Measurements from ENCODE around the gene PCSK6. TPM values are rescaled to one million over a fixed set of nuclear protein-coding genes. Genes with fewer than 3 reads are reported as not detected.

Gene PCSK6
- total and polyA plus RNA-seq, 2 of the 8 experiments (the other 6 are each of a cell fraction or from before 2014, with no cell fraction given) = 1.9 to 4.0 TPM

DNA sequence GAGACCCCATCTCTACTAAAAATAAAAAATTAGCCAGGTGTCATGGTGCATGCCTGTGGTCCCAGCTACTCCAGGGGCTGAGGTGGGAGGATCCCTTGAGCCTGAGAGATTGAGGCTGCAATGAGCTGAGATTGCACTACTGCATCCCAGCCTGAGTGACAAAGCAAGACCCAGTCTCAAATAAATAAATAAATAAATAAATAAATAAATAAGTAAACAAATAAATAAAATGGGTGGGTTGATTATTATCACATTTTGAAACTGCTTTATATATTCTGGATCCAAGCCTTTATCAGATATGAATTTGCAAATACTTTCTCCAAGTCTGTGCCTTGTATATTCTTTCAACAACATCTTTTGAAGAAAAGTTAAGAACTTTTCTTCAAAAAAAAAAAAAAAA lies 22.2 kb upstream of the PCSK6 start (continued):
- TF ChIP-seq, protein P1, sequence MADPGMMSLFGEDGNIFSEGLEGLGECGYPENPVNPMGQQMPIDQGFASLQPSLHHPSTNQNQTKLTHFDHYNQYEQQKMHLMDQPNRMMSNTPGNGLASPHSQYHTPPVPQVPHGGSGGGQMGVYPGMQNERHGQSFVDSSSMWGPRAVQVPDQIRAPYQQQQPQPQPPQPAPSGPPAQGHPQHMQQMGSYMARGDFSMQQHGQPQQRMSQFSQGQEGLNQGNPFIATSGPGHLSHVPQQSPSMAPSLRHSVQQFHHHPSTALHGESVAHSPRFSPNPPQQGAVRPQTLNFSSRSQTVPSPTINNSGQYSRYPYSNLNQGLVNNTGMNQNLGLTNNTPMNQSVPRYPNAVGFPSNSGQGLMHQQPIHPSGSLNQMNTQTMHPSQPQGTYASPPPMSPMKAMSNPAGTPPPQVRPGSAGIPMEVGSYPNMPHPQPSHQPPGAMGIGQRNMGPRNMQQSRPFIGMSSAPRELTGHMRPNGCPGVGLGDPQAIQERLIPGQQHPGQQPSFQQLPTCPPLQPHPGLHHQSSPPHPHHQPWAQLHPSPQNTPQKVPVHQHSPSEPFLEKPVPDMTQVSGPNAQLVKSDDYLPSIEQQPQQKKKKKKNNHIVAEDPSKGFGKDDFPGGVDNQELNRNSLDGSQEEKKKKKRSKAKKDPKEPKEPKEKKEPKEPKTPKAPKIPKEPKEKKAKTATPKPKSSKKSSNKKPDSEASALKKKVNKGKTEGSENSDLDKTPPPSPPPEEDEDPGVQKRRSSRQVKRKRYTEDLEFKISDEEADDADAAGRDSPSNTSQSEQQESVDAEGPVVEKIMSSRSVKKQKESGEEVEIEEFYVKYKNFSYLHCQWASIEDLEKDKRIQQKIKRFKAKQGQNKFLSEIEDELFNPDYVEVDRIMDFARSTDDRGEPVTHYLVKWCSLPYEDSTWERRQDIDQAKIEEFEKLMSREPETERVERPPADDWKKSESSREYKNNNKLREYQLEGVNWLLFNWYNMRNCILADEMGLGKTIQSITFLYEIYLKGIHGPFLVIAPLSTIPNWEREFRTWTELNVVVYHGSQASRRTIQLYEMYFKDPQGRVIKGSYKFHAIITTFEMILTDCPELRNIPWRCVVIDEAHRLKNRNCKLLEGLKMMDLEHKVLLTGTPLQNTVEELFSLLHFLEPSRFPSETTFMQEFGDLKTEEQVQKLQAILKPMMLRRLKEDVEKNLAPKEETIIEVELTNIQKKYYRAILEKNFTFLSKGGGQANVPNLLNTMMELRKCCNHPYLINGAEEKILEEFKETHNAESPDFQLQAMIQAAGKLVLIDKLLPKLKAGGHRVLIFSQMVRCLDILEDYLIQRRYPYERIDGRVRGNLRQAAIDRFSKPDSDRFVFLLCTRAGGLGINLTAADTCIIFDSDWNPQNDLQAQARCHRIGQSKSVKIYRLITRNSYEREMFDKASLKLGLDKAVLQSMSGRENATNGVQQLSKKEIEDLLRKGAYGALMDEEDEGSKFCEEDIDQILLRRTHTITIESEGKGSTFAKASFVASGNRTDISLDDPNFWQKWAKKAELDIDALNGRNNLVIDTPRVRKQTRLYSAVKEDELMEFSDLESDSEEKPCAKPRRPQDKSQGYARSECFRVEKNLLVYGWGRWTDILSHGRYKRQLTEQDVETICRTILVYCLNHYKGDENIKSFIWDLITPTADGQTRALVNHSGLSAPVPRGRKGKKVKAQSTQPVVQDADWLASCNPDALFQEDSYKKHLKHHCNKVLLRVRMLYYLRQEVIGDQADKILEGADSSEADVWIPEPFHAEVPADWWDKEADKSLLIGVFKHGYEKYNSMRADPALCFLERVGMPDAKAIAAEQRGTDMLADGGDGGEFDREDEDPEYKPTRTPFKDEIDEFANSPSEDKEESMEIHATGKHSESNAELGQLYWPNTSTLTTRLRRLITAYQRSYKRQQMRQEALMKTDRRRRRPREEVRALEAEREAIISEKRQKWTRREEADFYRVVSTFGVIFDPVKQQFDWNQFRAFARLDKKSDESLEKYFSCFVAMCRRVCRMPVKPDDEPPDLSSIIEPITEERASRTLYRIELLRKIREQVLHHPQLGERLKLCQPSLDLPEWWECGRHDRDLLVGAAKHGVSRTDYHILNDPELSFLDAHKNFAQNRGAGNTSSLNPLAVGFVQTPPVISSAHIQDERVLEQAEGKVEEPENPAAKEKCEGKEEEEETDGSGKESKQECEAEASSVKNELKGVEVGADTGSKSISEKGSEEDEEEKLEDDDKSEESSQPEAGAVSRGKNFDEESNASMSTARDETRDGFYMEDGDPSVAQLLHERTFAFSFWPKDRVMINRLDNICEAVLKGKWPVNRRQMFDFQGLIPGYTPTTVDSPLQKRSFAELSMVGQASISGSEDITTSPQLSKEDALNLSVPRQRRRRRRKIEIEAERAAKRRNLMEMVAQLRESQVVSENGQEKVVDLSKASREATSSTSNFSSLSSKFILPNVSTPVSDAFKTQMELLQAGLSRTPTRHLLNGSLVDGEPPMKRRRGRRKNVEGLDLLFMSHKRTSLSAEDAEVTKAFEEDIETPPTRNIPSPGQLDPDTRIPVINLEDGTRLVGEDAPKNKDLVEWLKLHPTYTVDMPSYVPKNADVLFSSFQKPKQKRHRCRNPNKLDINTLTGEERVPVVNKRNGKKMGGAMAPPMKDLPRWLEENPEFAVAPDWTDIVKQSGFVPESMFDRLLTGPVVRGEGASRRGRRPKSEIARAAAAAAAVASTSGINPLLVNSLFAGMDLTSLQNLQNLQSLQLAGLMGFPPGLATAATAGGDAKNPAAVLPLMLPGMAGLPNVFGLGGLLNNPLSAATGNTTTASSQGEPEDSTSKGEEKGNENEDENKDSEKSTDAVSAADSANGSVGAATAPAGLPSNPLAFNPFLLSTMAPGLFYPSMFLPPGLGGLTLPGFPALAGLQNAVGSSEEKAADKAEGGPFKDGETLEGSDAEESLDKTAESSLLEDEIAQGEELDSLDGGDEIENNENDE (IDR thresholded peaks at IDR 0.05; ENCODE audit: insufficient replicate concordance, low read length) = no peak
- TF ChIP-seq SIRT6 (IDR thresholded peaks at IDR 0.05; ENCODE audit: low read length) (no peak), BACH1 (IDR thresholded peaks at IDR 0.05; ENCODE audit: low read length) (no peak), SP2 (IDR thresholded peaks at IDR 0.05; ENCODE audit: low read length) (no peak)

All from H1 (cell line).